Stimulated activated CD8-positive, alpha-beta memory T cell treated with anti-CD3 and anti-CD28 coated beads, Interleukin-4, amount 100 ng/mL, for 1 hour (primary cell): Measurements from ENCODE around the gene SLC8B1.

Experiments used
- DNase-seq, 2 donors: peaks; one replicate each; pipeline ENCODE4 v3.0.0-alpha.2; 2020; ENCODE audit warnings: low read depth in 2 of 2, low spot score in 1 of 2

SLC8B1 gene

DNA sequence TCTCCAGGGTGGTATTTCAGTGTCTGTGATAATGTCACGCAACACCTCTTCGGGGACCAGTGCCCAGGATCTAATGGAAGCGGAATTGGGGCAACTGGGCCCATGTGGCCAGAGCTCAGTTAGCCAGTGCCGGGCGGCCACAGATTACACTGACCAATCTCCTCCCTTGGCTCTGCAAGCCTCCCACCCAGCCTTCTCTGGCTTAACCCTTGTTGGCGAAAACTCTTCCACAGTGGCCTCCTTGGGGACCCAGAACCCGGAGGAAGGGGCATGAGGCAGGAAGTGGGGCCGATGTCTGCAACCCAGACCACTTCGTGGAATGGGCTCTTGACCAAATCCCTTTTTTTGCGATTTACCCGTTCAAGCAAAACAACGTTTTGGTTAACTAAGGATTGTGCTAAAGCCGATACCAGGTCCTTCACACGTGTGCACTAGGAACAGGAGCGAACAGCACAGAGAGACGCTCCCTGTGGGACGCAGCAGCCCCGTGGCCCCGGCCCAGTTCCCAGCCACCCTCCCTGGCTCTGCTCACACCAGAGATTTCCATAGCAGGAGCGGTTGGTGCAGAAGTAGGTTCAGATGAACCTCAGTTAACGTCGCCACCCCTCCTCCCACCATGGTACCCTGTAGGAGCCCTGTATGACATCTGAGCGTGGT, 38.2 kb downstream of the SLC8B1 start:
- DNase-seq = no peak

DNA sequence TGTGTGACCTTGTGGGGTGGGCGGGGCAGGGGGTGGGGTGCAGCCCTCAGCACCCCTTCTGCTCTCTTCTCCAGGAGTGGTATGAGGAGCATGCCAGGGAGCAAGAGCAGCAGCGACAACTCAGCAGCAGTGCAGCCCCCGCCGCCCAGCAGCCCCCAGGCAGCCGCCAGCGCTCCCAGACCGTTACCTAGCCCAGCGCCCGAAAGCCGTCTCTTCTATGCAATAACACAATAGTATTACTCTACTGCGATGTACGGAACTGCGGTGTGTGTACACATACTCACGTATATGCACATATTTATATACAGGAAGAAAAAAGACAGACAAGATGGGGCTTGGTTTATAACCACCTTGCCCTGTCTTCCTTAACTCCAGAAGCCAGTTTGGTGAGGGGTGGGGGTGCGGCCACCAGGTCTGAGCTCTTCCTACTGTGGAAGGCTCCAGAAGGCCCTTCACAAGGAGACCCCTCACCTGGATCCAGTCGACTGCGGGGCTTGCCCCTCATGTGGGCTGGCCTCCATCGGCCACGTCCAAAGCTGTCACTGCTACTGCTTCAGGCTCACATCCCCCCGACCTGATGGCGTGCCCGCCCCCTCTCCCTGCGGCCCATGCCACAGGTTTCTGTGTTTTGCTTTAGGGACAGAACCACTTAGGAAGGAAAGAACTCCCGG, 38.9 kb downstream of the SLC8B1 start:
- no peak for DNase-seq

DNA sequence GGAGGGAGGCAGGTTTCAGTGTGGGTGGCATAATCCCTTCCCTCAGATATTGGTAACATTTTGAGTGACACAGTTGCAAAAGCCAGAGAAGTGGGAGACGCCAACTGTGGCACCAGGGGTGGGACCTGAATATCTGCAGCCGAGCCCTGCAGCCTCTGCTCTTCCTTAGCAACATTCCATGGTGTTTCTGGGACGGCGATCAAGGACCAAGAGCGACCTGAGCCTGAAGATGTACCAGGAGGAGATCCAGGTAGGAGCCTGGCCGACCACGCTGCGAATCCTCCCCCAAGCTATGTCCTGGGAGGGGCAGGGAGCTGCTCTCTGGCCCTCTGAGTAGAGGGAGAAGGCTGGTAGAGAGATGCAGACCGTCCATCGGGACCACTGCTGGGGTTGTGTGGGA, 41.8 kb downstream of the SLC8B1 start:
- no peak for DNase-seq

DNA sequence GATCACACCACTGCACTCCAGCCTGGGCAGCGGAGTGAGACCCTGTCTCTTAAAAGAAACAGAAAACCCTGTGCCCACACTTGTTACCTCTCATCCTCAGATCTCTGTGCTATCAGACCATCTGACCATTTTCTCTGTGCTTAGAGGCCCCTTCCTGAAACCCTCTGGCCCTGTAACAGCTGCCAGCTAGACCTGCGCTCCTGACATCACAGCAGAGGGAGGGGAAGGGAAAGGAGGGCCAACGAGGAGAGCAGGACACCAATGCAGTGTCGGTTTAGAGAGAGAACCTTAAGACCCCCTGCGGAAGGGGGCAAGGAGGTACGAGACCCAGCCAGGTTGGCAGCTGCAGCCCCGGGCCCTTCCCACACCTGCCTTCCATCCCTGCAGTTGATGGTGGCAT, 42.4 kb downstream of the SLC8B1 start:
- no peak for DNase-seq

DNA sequence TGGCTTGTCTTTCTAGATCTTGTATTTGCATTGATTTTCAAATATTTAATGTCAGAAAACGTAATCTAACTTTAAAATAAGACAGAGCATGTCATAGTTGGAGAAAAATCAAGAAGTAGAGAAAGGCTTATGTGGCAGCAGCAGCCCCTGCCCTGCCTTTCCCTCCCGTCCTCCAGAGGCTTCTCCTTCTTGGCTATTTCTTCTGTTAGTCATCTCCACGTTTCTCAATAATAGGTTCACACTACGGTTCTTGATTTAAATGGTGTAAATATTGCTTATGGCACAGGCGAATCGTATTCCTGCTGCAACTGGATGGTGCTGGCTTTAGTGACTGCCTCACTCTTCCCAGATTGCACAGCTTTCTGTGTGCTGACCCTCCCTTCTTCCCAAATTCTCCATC, 42.8 kb downstream of the SLC8B1 start:
- no peak for DNase-seq

DNA sequence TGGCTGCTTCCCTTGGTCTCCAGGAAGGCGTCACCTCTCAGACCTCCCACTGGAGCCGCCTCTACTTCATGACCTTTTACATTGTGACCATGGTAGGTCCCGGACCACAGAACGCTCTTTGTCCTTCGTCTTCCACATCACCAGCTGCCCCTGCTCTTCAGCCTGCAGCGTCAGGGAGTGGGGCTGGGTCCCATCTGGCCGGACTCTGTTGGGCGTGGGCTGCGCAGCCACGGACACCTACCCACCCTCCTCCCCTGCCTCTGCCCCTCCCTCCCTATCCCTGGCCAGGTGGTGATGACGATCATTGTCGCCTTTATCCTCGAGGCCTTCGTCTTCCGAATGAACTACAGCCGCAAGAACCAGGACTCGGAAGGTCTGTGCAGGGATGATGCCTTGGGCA, 43.3 kb downstream of the SLC8B1 start:
- no peak for DNase-seq

DNA sequence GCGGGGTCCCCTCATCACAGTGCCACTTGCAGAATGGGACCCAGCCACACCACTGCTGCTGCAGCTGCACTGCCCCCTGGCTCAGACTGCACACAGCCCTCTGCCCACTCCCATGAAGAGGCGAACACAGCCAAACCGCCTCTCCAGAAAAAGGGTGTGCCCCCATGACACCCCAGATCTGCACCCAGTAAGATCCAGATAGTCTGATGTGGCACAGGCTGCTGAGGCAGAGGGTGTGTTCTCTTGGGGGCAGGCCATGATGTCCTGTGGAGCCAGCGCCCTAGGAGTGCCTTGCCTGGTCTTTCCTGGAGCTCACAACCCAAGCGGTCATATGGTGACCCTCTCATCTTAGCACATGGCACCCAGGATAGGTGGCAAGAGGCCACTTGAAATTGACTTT, 44.4 kb downstream of the SLC8B1 start:
- no peak for DNase-seq

DNA sequence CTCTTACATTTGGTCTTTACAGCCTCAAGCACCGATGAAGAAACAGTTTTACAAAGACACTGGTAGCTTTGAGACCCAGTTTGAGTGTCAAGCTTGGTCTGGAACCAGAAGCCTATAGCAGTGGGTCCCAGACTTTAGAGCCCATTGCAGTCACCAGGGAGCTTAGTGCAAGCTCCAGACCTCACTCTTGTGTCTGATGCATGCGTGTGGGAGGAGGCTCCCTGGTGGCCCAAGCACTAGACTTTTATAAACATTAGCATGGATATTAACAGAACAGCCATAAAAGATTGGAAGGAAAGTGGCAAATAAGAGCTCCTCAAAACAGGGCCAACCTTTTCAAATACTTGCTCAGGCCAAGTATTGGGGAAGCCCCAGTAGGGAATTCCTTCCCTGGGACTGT, 45.5 kb downstream of the SLC8B1 start:
- DNase-seq = no peak

DNA sequence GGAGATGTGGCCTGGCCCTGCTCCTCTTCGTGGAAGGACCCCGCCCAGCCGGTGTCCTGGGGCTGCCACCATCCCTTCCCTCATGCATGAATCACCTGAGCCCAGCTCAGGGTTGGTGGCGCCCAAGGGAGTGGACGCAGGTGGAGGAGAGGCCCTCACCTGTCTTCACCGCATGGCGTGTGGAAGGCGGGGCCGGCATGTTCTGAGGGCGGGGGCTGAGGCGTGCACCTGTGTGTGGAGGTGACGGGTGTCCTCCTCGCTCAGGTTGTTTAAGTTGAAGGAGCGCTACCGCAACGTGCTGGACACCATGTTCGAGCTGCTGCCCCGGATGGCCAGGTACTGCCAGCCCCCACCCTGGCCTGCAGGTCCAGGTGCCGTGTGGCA, 47.0 kb downstream of the SLC8B1 start:
- no peak for DNase-seq

DNA sequence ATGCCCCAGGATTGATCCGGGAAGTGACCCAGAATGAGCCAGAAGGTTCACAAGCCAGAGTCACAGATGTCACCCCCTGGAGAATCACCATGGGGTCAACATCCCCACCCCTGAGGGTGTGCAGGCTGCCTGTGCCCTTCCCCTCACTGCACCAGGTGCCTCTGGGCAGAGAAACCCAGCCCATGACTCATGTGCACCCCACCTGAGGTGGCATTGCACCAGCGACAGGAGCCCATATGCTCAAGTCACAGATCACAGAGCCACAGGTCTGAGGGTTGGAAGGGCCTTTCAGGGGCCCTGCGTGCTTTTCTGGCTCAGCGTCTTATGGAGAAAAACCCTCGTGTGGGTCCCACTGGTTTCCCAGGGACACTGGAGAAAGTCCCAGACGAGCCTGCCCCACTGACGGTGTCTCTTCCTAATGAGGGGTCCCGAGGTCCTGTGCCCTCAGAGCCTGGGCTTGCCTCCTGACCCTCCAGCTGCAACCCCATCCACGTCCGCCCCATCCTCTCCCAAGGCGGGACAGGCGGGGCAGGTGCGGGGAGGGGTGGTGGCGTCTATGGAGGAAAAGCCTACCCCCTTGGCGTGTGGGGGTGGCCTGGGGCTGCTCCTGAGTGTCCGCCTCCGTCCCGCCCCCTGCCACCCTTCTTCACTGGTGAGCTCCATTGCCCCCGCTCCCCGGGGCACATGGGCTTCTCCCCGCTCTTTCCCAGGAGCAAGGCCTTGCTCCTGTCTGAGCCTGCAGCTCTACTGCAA, 47.6 kb downstream of the SLC8B1 start:
- DNase-seq = no peak

DNA sequence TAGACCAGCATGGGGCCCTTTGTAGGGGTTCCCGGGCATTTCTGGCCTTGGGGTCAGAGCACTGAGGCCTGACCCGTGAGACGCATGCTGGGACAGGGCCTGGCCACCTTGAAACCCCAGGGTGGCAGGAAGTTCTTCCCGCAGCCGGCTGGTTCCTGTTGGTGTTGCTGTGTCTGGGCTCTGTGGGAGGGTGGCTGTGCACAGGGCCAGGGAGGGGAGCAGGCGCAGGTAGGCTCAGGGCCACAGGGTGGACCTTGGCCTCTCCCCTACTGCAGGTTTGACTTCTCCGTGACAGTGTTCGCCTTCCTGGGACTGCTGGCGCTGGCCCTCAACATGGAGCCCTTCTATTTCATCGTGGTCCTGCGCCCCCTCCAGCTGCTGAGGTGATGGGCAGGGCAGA, 48.2 kb downstream of the SLC8B1 start:
- no peak for DNase-seq

DNA sequence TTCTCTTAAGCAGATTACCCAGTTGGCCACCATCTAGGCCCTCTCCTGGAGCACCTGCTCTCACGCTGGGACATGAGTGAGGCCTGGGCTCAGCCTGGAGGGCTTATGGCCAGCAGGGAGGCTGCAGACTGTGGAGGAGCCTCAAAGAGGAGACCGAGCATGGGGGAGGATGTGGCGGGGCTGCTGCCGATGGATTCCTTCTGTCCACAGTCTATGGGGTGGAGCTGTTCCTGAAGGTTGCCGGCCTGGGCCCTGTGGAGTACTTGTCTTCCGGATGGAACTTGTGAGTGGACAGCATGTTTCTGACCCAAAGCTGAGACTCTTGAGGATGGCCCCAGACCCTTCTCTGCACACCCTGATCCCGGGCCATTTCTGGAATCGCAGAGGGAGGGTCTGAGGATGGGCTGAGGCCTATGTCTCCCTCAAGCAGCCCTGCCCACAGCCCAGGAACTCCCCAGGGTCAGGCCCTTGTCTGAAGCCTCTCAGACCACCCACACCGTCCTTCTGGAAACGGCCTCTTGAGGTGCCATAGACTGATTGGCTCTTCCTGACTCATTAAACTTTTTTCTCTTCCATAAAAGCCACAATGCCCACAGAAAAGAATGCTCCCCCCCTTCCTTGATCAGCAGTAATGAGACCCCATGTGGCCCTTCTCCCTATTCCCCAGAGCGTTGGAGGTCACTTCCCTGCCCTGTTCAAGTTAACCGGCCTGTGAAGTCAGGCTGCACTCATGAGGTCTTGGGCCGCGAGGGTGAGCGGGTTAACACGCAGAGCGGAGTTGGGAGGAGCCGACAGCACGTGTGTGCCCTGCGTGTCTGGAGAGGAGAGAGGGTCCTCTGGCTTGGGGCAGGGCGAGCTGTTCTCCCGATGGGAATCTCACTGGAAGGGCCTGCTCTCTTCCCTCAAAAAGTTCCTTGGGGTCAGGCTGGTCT, 49.0 kb downstream of the SLC8B1 start:
- DNase-seq = no peak

DNA sequence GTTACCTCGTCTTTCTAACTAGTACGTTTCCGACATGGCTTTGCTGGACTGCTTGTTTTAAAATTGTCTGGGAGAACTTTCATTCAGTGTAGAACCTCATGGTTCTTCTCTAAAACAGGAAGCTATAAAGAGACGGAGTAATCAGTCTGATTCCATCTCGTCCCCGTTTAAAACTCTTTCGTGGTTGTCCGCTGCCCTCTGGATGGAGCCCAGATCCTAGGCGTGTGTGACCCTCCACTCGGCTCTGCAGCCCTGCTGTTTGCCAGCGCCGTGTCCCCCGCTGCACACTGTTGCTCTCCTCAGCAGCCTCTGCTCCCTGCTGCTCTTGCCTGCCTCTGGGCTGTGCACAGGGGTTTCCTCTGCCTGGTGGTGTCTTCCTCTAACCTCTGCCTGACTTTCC, 50.2 kb downstream of the SLC8B1 start:
- no peak for DNase-seq

DNA sequence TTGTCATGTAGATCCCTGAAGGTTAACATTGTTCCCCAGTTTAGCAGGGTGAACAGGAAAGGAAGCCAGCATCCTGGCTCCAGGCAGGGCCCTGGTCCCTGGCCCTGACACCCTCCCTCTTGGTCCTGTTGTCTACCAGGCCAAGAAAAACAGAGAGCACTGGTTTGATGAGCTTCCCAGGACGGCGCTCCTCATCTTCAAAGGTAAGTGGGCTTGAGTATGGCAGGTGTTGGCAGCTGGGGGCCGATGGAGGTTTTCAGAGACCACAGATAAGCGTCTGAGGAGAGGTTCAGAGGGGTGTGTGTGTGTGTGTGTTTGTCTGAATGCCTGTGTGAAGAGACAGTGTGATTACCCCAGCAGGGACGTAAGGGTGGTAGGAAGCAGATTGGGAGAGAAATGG, 56.3 kb downstream of the SLC8B1 start:
- no peak for DNase-seq

DNA sequence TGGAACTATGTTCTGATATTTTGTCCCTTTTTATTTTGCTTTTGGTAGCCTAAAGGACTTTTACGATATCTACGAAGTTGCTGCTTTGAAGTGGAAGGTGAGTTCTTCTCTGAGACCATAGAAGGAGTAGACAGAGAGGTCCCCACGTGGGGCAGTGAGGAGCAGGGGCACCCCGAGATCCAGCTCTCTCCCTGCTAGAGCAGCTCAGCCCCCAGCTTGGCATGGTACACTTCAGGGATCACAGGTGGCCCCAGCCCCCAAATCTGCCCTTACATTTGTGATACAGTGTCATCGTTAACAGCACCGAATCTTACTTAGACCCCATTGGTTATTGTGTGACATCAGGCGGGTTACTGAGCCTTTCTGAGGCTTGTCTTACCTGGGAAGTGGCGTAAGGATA, 56.8 kb downstream of the SLC8B1 start:
- no peak for DNase-seq

DNA sequence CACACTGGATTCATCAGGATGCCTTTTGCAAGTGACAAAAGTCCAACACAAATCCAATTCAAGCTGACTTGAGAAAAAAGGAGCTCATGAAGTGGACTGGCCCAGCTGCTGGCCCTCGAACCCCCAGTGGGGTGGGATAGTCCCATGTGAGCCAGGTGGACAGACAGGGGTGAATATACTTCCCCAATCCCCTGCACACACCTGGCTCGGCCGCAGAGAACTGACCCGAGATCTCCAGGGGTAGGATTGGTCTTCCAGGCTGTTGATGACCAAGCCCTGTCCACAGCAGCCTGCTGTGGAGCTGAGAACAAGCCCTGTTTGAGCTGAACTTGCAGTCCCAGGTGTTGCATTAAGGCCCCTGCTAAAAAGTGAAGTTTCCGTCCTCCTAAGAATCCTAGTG, 57.4 kb downstream of the SLC8B1 start:
- DNase-seq = no peak

DNA sequence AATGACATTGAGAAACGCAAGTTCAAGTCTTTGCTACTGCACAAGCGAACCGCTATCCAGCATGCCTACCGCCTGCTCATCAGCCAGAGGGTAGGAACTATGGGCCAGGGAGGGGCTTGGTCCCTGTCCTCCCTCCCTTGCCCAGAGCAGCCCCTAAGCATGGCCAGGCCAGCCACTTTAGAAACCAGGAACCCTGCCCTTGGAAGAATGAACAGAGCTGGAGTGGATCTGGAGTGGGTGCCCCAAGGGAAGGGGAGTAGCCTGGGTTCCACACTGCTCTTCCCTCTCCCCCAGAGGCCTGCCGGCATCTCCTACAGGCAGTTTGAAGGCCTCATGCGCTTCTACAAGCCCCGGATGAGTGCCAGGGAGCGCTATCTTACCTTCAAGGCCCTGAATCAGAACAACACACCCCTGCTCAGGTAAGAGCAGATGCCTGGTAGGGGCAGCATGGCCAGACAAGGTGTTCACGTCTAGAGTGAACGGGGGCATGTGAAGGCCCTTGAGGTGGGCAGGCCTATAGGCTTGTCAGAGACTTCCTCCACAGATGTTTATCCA, 57.9 kb downstream of the SLC8B1 start:
- DNase-seq = no peak

DNA sequence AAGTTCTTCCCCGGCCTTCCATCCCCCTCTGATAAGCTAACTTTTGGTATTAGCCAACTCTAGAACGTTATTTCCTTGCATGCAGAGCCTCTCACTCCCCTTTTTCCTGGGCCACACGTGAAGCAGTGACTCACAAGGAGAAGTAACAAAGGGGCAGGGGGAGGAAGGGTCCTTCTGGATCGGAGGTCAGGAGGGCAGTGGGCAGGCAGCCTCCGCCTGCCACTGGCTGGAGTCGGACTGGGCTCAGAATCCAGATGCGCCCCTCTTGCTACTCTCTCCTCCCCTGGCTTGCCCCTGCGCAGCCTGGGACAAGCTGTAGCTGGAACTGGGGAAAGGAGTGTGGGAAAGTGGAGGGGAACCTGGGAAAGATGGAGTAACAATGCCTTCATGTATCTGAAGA, 58.6 kb downstream of the SLC8B1 start:
- DNase-seq = no peak

DNA sequence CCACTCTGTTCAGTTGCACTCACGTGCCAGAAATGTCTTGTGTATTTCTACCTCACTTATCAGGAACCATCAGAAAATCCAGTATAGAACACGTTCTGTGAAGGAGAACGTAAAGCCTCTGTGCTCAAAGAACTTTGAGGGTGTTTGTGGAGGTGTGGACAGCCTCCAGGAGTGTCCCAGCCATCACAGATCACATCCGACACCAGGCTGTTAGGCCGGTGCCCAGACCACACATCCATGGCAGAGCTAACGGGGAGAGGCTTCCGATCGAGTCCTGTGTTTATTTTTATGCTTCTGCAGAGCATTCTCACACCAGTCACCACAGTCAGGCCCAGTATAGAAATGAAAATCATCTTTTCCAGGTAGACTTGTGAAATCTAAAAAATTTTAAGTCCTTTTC, 60.1 kb downstream of the SLC8B1 start:
- no peak for DNase-seq

DNA sequence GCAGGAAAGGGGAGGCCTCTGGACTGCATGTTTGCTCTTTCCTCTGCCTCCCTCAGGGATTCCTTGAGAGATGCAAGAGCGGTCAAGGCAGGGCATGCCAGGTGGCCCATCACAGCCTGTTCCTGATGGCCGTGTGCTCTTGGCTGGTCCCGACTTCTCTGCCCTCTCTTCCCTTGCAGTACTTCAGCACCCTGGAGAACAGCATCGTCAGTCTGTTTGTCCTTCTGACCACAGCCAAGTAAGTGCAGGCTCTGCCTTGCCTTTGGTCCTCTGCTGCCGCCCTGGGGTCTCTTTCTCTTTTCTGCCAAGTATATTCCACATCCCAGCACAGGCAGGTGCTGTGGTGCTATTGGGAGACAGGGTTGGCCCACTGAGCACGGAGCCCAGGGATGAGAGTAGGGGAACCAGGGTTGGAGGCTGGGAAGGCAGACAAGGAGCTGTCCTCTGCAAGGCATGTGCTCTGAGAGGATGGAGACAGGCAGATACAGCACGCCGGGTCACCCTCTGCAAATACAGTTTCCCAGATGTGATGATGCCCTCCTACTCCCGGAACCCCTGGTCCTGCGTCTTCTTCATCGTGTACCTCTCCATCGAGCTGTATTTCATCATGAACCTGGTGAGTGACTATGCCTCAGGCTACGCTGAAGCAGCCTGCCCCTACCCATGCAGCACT, 61.7 kb downstream of the SLC8B1 start:
- DNase-seq = no peak
